Right ventricle myocardium inferior (tissue), 1 donor: Measurements from ENCODE around the gene LMNTD1. TPM values are rescaled to one million over a fixed set of nuclear protein-coding genes. Genes with fewer than 3 reads are reported as not detected.
"Not testable (repeated sequence)": the region's sequence is repeated elsewhere in the genome, so short reads cannot be mapped to it uniquely, and the experiment has no call there.

Experiments
- ATAC-seq: fragments of 200-7000 bp; cut with Tn5 transposase; one replicate; pipeline ENCODE4 v1.9.1; 2020; ENCODE audit warnings: mild to moderate bottlenecking, moderate library complexity
- DNase-seq: peaks from one replicate; pipeline ENCODE4 v3.0.0; 2021; ENCODE audit errors: missing footprints
- intact Hi-C: fragments of 100-400 bp; cut with DNase I; formaldehyde crosslinking; loops from one replicate; pipeline ENCODE4 v1.11.0; 2022
- total RNA-seq: library from RNA; stranded (reverse); fragmentation: NEBNext Ultra II Directional; extraction: Animal tissue kit (Norgen Biotek cat#: 25700); gene quantifications from one replicate; pipeline ENCODE4 v1.2.1, GENCODE V29; 2021
- donor health status: DM: no; HTN: yes; CAD: no; lungs with severe emphysema.

LMNTD1 gene
- total RNA-seq, 1 donor from 2014 or later: not detected

GRCh38 chr12:25449007-25449406 is 104.1 kb downstream of the LMNTD1 start:
- DNase-seq (no peak), ATAC-seq (no peak)
- intact Hi-C loops: no loop called here

GRCh38 chr12:25447046-25447445 is 106.0 kb downstream of the LMNTD1 start:
- intact Hi-C loops: no loop called here
- ATAC-seq (no peak), DNase-seq (no peak)

- intact Hi-C loops: no loop called here
- no peak for DNase-seq
- ATAC-seq: no peak
Observed at GRCh38 chr12:25438638-25439037, 114.4 kb downstream of the LMNTD1 start.

GRCh38 chr12:25436206-25437030 is 116.7 kb downstream of the LMNTD1 start:
- DNase-seq: no peak
- no peak for ATAC-seq
- intact Hi-C loops: loop anchor here (2.0 kb wide), 1 partner anchor 592 kb away; no protein-coding TSS in a partner anchor

GRCh38 chr12:25435431-25435830 is 117.7 kb downstream of the LMNTD1 start:
- intact Hi-C loops: no loop called here
- DNase-seq: no peak
- no peak for ATAC-seq

GRCh38 chr12:25434515-25434914 is 118.6 kb downstream of the LMNTD1 start:
- DNase-seq (no peak), ATAC-seq (no peak)
- intact Hi-C loops: loop anchor here (5.0 kb wide), 1 partner anchor 523 kb away; the partner anchor contains the start of gene RASSF8

GRCh38 chr12:25433581-25434325 is 119.3 kb downstream of the LMNTD1 start:
- intact Hi-C loops: loop anchor here (5.0 kb wide), 1 partner anchor 524 kb away; the partner anchor contains the start of gene RASSF8
- no peak for ATAC-seq
- DNase-seq: no peak

GRCh38 chr12:25433024-25433423 is 120.1 kb downstream of the LMNTD1 start:
- intact Hi-C loops: loop anchor here (5.0 kb wide), 1 partner anchor 524 kb away; the partner anchor contains the start of gene RASSF8
- DNase-seq (no peak), ATAC-seq (no peak)

GRCh38 chr12:25427337-25428249 is 125.5 kb downstream of the LMNTD1 start:
- DNase-seq (no peak), ATAC-seq (no peak)
- intact Hi-C loops: no loop called here

GRCh38 chr12:25426821-25427220 is 126.3 kb downstream of the LMNTD1 start:
- ATAC-seq, intact Hi-C loops: not testable (repeated sequence)

More at GRCh38 chr12:25426821-25427220, 126.3 kb downstream of the LMNTD1 start:
- DNase-seq: not testable (repeated sequence)
